Caki2 (cell line): ENCODE data around the gene LRRC52. TPM values are rescaled to one million over a fixed set of nuclear protein-coding genes. Genes with fewer than 3 reads are reported as not detected.

ENCODE experiments used
- DNase-seq: peaks from one replicate; pipeline ENCODE4 v3.0.0-alpha.2; 2015; ENCODE audit warnings: low read depth
- in situ Hi-C: cut with HindIII; loops from 2 replicates; pipeline ENCODE4 v1.10.0; 2016; ENCODE audit warnings: low sequenced_read_pairs, low pct_unique_long_range_greater_than_20kb, mixed read lengths
- total RNA-seq: library from RNA; depleted of rRNA; stranded (reverse); fragments of >200 nt; shearing (Covaris generic); gene quantifications from 2 replicates; pipeline ENCODE4 v1.2.3, GENCODE V29; 2014; ENCODE audit warnings: low replicate concordance; rRNA removed

The LRRC52 gene
- not detected in 2 replicates for total RNA-seq

GRCh38 chr1:165543532-165544438 is at the start of gene LRRC52:
Gene LRRC52, plus strand, starts transcription at chr1:165544000. Its CDS starts 297 bp downstream, at chr1:165544297.
- in situ Hi-C loops = no loop called here
- no peak for DNase-seq

GRCh38 chr1:165494949-165495857 is 48.6 kb upstream of the LRRC52 start:
- in situ Hi-C loops = no loop called here
- no peak for DNase-seq

GRCh38 chr1:165495858-165496205 is 48.0 kb upstream of the LRRC52 start:
- in situ Hi-C loops = no loop called here
- no peak for DNase-seq

GRCh38 chr1:165496501-165496900 is 47.3 kb upstream of the LRRC52 start:
- no peak for DNase-seq
- in situ Hi-C loops = no loop called here

- in situ Hi-C loops = no loop called here
- no peak for DNase-seq
These were observed 46.5 kb upstream of the LRRC52 start for GRCh38 chr1:165497069-165498013.

GRCh38 chr1:165501330-165501969 is 42.4 kb upstream of the LRRC52 start:
- in situ Hi-C loops = no loop called here
- no peak for DNase-seq

GRCh38 chr1:165501970-165502348 is 41.8 kb upstream of the LRRC52 start:
- in situ Hi-C loops = no loop called here
- DNase-seq = no peak

- in situ Hi-C loops = no loop called here
- no peak for DNase-seq
These were observed 36.2 kb upstream of the LRRC52 start for GRCh38 chr1:165507570-165507969.

- no peak for DNase-seq
- in situ Hi-C loops = no loop called here
These were observed 35.5 kb upstream of the LRRC52 start for GRCh38 chr1:165508291-165508690.

GRCh38 chr1:165512816-165513215 is 31.0 kb upstream of the LRRC52 start:
- DNase-seq = no peak

GRCh38 chr1:165516469-165516868 is 27.3 kb upstream of the LRRC52 start:
- in situ Hi-C loops = no loop called here
- no peak for DNase-seq

More at GRCh38 chr1:165512816-165513215, 31.0 kb upstream of the LRRC52 start:
- in situ Hi-C loops = no loop called here

- DNase-seq = no peak
- in situ Hi-C loops = no loop called here
These were observed 23.2 kb upstream of the LRRC52 start for GRCh38 chr1:165520646-165521045.

- in situ Hi-C loops = no loop called here
- DNase-seq = no peak
These were observed 19.0 kb upstream of the LRRC52 start for GRCh38 chr1:165524639-165525285.

- in situ Hi-C loops = no loop called here
- no peak for DNase-seq
These were observed 18.1 kb upstream of the LRRC52 start for GRCh38 chr1:165525708-165526107.

GRCh38 chr1:165527251-165528007 is 16.4 kb upstream of the LRRC52 start:
- in situ Hi-C loops = no loop called here
- DNase-seq = no peak

GRCh38 chr1:165531021-165531420 is 12.8 kb upstream of the LRRC52 start:
- no peak for DNase-seq
- in situ Hi-C loops = no loop called here
